SJCRH30 (cell line): ENCODE data around the gene ADAMTS18. TPM values are rescaled to one million over a fixed set of nuclear protein-coding genes. Genes with fewer than 3 reads are reported as not detected.
"Not testable (repeated sequence)": the region's sequence is repeated elsewhere in the genome, so short reads cannot be mapped to it uniquely, and the experiment has no call there.

Source experiments
- DNase-seq, 2 experiments: peaks; one replicate each; pipeline ENCODE4 v3.0.0-alpha.2; 2015 to 2020
- H3K27ac ChIP-seq: fragments of 250-450 bp; sonication (Bioruptor Pico); 2 replicates; pipeline ENCODE4 v1.5.1; 2020; ENCODE audit warnings: mild to moderate bottlenecking, moderate library complexity
- H3K27me3 ChIP-seq: fragments of 250-450 bp; sonication (Bioruptor Pico); 2 replicates; pipeline ENCODE4 v1.5.1; 2020; ENCODE audit warnings: mild to moderate bottlenecking, moderate library complexity
- H3K36me3 ChIP-seq: fragments of 250-450 bp; sonication (Bioruptor Pico); 2 replicates; pipeline ENCODE4 v1.5.1; 2020; ENCODE audit warnings: mild to moderate bottlenecking, moderate library complexity
- H3K4me1 ChIP-seq: fragments of 250-450 bp; sonication (Bioruptor Pico); 2 replicates; pipeline ENCODE4 v1.5.1; 2020; ENCODE audit warnings: mild to moderate bottlenecking, moderate library complexity
- H3K4me3 ChIP-seq: fragments of 250-450 bp; sonication (Bioruptor Pico); 2 replicates; pipeline ENCODE4 v1.5.1; 2020; ENCODE audit warnings: mild to moderate bottlenecking, moderate library complexity
- H3K9me3 ChIP-seq: fragments of 250-450 bp; sonication (Bioruptor Pico); replicated peaks from 2 replicates; pipeline ENCODE4 v1.5.1; 2020; ENCODE audit warnings: mild to moderate bottlenecking, moderate library complexity
- total RNA-seq: library from RNA; depleted of rRNA; stranded (reverse); fragments of >200 nt; shearing (Covaris generic); gene quantifications from 2 replicates; pipeline ENCODE4 v1.2.3, GENCODE V29; 2014

The ADAMTS18 gene
- total RNA-seq, 1 experiment from 2014 or later: 0.16 TPM

- Histone ChIP-seq H3K27ac (no peak overlapping the region), H3K4me1 (no peaks in the 10 kb centered on the region), H3K27me3 (no peaks in the 10 kb centered on the region), H3K36me3 (no peaks in the 10 kb centered on the region), H3K4me3 (no peak overlapping the region), H3K9me3 (no peaks in the 10 kb centered on the region)
- no peak for DNase-seq
These were observed 130.7 kb downstream of the ADAMTS18 start for GRCh38 chr16:77304134-77304533.

GRCh38 chr16:77302674-77303073 is 132.2 kb downstream of the ADAMTS18 start:
- H3K4me3 ChIP-seq: no peak overlapping the region
- H3K27me3 ChIP-seq: no peaks in the 10 kb centered on the region
- no peaks in the 10 kb centered on the region for H3K36me3 ChIP-seq
- no peak for DNase-seq
- no peaks in the 10 kb centered on the region for H3K9me3 ChIP-seq
- H3K4me1 ChIP-seq: no peaks in the 10 kb centered on the region
- no peak overlapping the region for H3K27ac ChIP-seq

- Histone ChIP-seq H3K27ac (no peak overlapping the region), H3K36me3 (no peaks in the 10 kb centered on the region), H3K9me3 (no peaks in the 10 kb centered on the region), H3K4me1 (no peaks in the 10 kb centered on the region), H3K27me3 (no peaks in the 10 kb centered on the region), H3K4me3 (no peak overlapping the region)
- DNase-seq: no peak
These were observed 132.6 kb downstream of the ADAMTS18 start for GRCh38 chr16:77302249-77302648.

GRCh38 chr16:77300256-77300655 is 134.6 kb downstream of the ADAMTS18 start:
- Histone ChIP-seq H3K4me1 (no peaks in the 10 kb centered on the region), H3K36me3 (no peaks in the 10 kb centered on the region), H3K9me3 (no peaks in the 10 kb centered on the region), H3K4me3 (no peak overlapping the region), H3K27ac (no peak overlapping the region), H3K27me3 (no peaks in the 10 kb centered on the region)
- no peak for DNase-seq

GRCh38 chr16:77299395-77299794 is 135.4 kb downstream of the ADAMTS18 start:
- H3K27me3 ChIP-seq: no peaks in the 10 kb centered on the region
- no peak for DNase-seq
- no peak overlapping the region for H3K4me3 ChIP-seq
- no peaks in the 10 kb centered on the region for H3K36me3 ChIP-seq
- H3K4me1 ChIP-seq: no peaks in the 10 kb centered on the region
- no peaks in the 10 kb centered on the region for H3K9me3 ChIP-seq
- no peak overlapping the region for H3K27ac ChIP-seq

- Histone ChIP-seq H3K4me3 (no peak overlapping the region), H3K9me3 (no peaks in the 10 kb centered on the region), H3K36me3 (no peaks in the 10 kb centered on the region), H3K4me1 (no peaks in the 10 kb centered on the region), H3K27me3 (no peaks in the 10 kb centered on the region), H3K27ac (no peak overlapping the region)
- DNase-seq: no peak
These were observed 136.1 kb downstream of the ADAMTS18 start for GRCh38 chr16:77298418-77299360.

- no peak overlapping the region for H3K27ac ChIP-seq
- DNase-seq: no peak
- H3K4me3 ChIP-seq: no peak overlapping the region
- H3K4me1 ChIP-seq: no peaks in the 10 kb centered on the region
- H3K9me3 ChIP-seq: no peaks in the 10 kb centered on the region
- H3K27me3 ChIP-seq: no peaks in the 10 kb centered on the region
- H3K36me3 ChIP-seq: no peaks in the 10 kb centered on the region
These were observed 136.8 kb downstream of the ADAMTS18 start for GRCh38 chr16:77297996-77298395.

GRCh38 chr16:77295896-77296295 is 138.9 kb downstream of the ADAMTS18 start:
- DNase-seq: no peak
- Histone ChIP-seq H3K4me1 (no peaks in the 10 kb centered on the region), H3K9me3 (no peaks in the 10 kb centered on the region), H3K27ac (no peak overlapping the region), H3K4me3 (no peak overlapping the region), H3K36me3 (no peaks in the 10 kb centered on the region), H3K27me3 (no peaks in the 10 kb centered on the region)

- Histone ChIP-seq H3K27ac (no peak overlapping the region), H3K27me3 (no peaks in the 10 kb centered on the region), H3K9me3 (no peaks in the 10 kb centered on the region), H3K36me3 (no peaks in the 10 kb centered on the region), H3K4me1 (no peaks in the 10 kb centered on the region), H3K4me3 (no peak overlapping the region)
- DNase-seq: no peak
These were observed 144.3 kb downstream of the ADAMTS18 start for GRCh38 chr16:77290451-77291115.

- Histone ChIP-seq H3K4me1 (no peaks in the 10 kb centered on the region), H3K4me3 (no peak overlapping the region), H3K36me3 (no peaks in the 10 kb centered on the region), H3K27ac (no peak overlapping the region), H3K9me3 (no peaks in the 10 kb centered on the region), H3K27me3 (no peaks in the 10 kb centered on the region)
- no peak for DNase-seq
These were observed 145.5 kb downstream of the ADAMTS18 start for GRCh38 chr16:77289331-77289809.

GRCh38 chr16:77288222-77288621 is 146.6 kb downstream of the ADAMTS18 start:
- no peaks in the 10 kb centered on the region for H3K9me3 ChIP-seq
- no peaks in the 10 kb centered on the region for H3K4me1 ChIP-seq
- no peak for DNase-seq
- no peaks in the 10 kb centered on the region for H3K36me3 ChIP-seq
- no peak overlapping the region for H3K27ac ChIP-seq
- no peak overlapping the region for H3K4me3 ChIP-seq
- no peaks in the 10 kb centered on the region for H3K27me3 ChIP-seq

GRCh38 chr16:77285676-77286075 is 149.2 kb downstream of the ADAMTS18 start:
- DNase-seq: no peak
- Histone ChIP-seq H3K36me3 (no peaks in the 10 kb centered on the region), H3K9me3 (no peaks in the 10 kb centered on the region), H3K27ac (no peak overlapping the region), H3K27me3 (no peaks in the 10 kb centered on the region), H3K4me3 (no peak overlapping the region), H3K4me1 (no peaks in the 10 kb centered on the region)

- Histone ChIP-seq H3K36me3 (no peaks in the 10 kb centered on the region), H3K27ac (no peak overlapping the region), H3K4me1 (no peaks in the 10 kb centered on the region), H3K4me3 (no peak overlapping the region), H3K27me3 (no peaks in the 10 kb centered on the region), H3K9me3 (no peaks in the 10 kb centered on the region)
- DNase-seq: no peak
These were observed 152.5 kb downstream of the ADAMTS18 start for GRCh38 chr16:77282345-77282744.

- not testable (repeated sequence) for H3K36me3 ChIP-seq, DNase-seq, H3K4me1 ChIP-seq, H3K27ac ChIP-seq, H3K9me3 ChIP-seq, H3K27me3 ChIP-seq, H3K4me3 ChIP-seq
These were observed 155.5 kb downstream of the ADAMTS18 start for GRCh38 chr16:77279316-77279715.

- Histone ChIP-seq H3K4me3 (no peak overlapping the region), H3K4me1 (no peaks in the 10 kb centered on the region), H3K9me3 (no peaks in the 10 kb centered on the region), H3K27me3 (no peaks in the 10 kb centered on the region), H3K36me3 (no peaks in the 10 kb centered on the region), H3K27ac (no peak overlapping the region; the same call in 1 of the 2 replicates)
- DNase-seq: no peak
These were observed 157.3 kb downstream of the ADAMTS18 start for GRCh38 chr16:77277571-77277970.
